GM12875 (cell line): ENCODE measurements around the gene PBRM1.
"Not testable (repeated sequence)": the region's sequence is repeated elsewhere in the genome, so short reads cannot be mapped to it uniquely, and the experiment has no call there.

Source experiments
- H3K4me3 ChIP-seq: one replicate; pipeline ENCODE4 v1.5.1; 2011; ENCODE audit warnings: low read depth, low read length, control low read depth
- CTCF ChIP-seq: IDR thresholded peaks from 2 replicates; pipeline ENCODE4 v1.5.1; 2011; ENCODE audit warnings: low read depth, mild to moderate bottlenecking, control low read depth, inconsistent platforms, low read length, moderate library complexity, borderline replicate concordance; ENCODE audit not compliant: insufficient read depth

The PBRM1 gene

GRCh38 chr3:52527732-52528585, 157.8 kb downstream of the PBRM1 start:
- TF ChIP-seq CTCF: no peak
- no peak overlapping the region for H3K4me3 ChIP-seq

GRCh38 chr3:52527039-52527731, 158.5 kb downstream of the PBRM1 start:
- no peak for TF ChIP-seq CTCF
- no peak overlapping the region for H3K4me3 ChIP-seq

GRCh38 chr3:52526671-52527038, 159.1 kb downstream of the PBRM1 start:
- H3K4me3 ChIP-seq: not testable (repeated sequence)

GRCh38 chr3:52525680-52526561, 159.8 kb downstream of the PBRM1 start:
- no peak for TF ChIP-seq CTCF
- no peak overlapping the region for H3K4me3 ChIP-seq

- no peak for TF ChIP-seq CTCF
- no peak overlapping the region for H3K4me3 ChIP-seq
Observed at GRCh38 chr3:52524752-52525679, 160.7 kb downstream of the PBRM1 start.

GRCh38 chr3:52524258-52524751, 161.4 kb downstream of the PBRM1 start:
- no peak overlapping the region for H3K4me3 ChIP-seq
- TF ChIP-seq CTCF: no peak
